AG04450 (cell line): ENCODE results near the gene UBN1. TPM values are rescaled to one million over a fixed set of nuclear protein-coding genes. Genes with fewer than 3 reads are reported as not detected.

Source experiments
- CTCF ChIA-PET: fragments of 300-600, 350-600 bp; formaldehyde crosslinking; extraction: SDS; loops from one replicate; lab custom pipeline; 2022; ENCODE audit warnings: antibody characterized with exemption, inconsistent platforms; lab: Charles Lee
- POLR2A ChIA-PET: fragments of 350-600 bp; formaldehyde crosslinking; extraction: SDS; loops from one replicate; lab custom pipeline; 2021; ENCODE audit warnings: antibody characterized with exemption, inconsistent platforms; lab: Yijun Ruan, JAX
- DNase-seq: peaks from one replicate; pipeline ENCODE4 v3.0.0-alpha.2; 2011; ENCODE audit warnings: low read depth, low spot score
- H3K27ac ChIP-seq: one replicate; pipeline ENCODE4 v1.5.1; 2012; ENCODE audit warnings: low read depth, low read length, control low read depth
- H3K27me3 ChIP-seq: one replicate; pipeline ENCODE4 v1.6.0; 2012; ENCODE audit warnings: low read length; ENCODE audit not compliant: control insufficient read depth, insufficient read depth
- H3K4me3 ChIP-seq: 2 replicates; pipeline ENCODE4 v1.5.1; 2011; ENCODE audit warnings: mild to moderate bottlenecking, low read depth, low read length, control low read depth
- H3K9me3 ChIP-seq: 2 replicates; pipeline ENCODE4 v1.5.1; 2012; ENCODE audit warnings: low read length; ENCODE audit not compliant: control insufficient read depth, insufficient read depth
- polyA plus RNA-seq: library from polyadenylated mRNA; depleted of rRNA; stranded (reverse); fragments of >200 nt; gene quantifications from 2 replicates; pipeline ENCODE4 v1.2.3, GENCODE V29; 2011
- TF ChIP-seq, protein P1 (sequence below): IDR thresholded peaks from 2 replicates; pipeline ENCODE4 v1.5.1; 2011; ENCODE audit warnings: low read depth, low read length, control low read depth, inconsistent platforms

The UBN1 gene
- polyA plus RNA-seq, 1 experiment: 11.2 TPM

- ChIA-PET CTCF (interaction anchor here (0.5 kb wide), 1 partner anchor 54 kb away, joined by 4 read pairs; no protein-coding TSS in a partner anchor), POLR2A (no interaction called here)
- no peak overlapping the region for H3K4me3 ChIP-seq
- no peak overlapping the region for H3K27ac ChIP-seq
- no peak for DNase-seq
- TF ChIP-seq, protein P1, sequence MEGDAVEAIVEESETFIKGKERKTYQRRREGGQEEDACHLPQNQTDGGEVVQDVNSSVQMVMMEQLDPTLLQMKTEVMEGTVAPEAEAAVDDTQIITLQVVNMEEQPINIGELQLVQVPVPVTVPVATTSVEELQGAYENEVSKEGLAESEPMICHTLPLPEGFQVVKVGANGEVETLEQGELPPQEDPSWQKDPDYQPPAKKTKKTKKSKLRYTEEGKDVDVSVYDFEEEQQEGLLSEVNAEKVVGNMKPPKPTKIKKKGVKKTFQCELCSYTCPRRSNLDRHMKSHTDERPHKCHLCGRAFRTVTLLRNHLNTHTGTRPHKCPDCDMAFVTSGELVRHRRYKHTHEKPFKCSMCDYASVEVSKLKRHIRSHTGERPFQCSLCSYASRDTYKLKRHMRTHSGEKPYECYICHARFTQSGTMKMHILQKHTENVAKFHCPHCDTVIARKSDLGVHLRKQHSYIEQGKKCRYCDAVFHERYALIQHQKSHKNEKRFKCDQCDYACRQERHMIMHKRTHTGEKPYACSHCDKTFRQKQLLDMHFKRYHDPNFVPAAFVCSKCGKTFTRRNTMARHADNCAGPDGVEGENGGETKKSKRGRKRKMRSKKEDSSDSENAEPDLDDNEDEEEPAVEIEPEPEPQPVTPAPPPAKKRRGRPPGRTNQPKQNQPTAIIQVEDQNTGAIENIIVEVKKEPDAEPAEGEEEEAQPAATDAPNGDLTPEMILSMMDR: no peak
- no peaks in the 10 kb centered on the region for H3K9me3 ChIP-seq
- H3K27me3 ChIP-seq: no peaks in the 10 kb centered on the region
Observed at GRCh38 chr16:4869147-4869805, 22.0 kb downstream of the UBN1 start.

GRCh38 chr16:4870138-4870671 lies 22.9 kb downstream of the UBN1 start:
- POLR2A ChIA-PET: no interaction called here
- CTCF ChIA-PET: no interaction called here
- H3K4me3 ChIP-seq: no peak overlapping the region
- TF ChIP-seq, protein P1: no peak
- H3K27me3 ChIP-seq: no peaks in the 10 kb centered on the region
- no peaks in the 10 kb centered on the region for H3K9me3 ChIP-seq
- H3K27ac ChIP-seq: no peak overlapping the region
- DNase-seq: no peak

DNA sequence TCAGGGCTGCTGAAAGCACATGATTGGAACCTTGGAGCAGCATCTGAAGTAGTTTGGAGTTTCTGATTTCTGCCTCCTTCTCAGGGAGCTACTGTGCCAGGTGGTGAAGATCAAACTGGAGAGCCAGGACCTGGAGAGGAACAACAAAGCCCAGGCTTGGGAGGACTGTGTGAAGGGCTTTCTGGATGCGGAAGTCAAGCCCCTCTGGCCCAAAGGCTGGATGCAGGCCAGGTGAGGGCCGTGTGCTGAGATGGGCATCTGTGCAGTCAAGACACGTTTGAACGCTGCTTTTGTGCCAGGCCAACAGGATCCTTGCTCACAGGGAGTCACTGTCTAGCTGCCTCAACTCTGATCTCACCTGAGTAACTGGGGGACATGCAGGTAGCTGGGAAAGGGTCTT lies 23.8 kb downstream of the UBN1 start:
- Histone ChIP-seq H3K27me3 (no peaks in the 10 kb centered on the region), H3K4me3 (no peak overlapping the region), H3K27ac (no peak overlapping the region), H3K9me3 (no peaks in the 10 kb centered on the region)
- TF ChIP-seq, protein P1: no peak
- ChIA-PET POLR2A (no interaction called here), CTCF (no interaction called here)
- no peak for DNase-seq

DNA sequence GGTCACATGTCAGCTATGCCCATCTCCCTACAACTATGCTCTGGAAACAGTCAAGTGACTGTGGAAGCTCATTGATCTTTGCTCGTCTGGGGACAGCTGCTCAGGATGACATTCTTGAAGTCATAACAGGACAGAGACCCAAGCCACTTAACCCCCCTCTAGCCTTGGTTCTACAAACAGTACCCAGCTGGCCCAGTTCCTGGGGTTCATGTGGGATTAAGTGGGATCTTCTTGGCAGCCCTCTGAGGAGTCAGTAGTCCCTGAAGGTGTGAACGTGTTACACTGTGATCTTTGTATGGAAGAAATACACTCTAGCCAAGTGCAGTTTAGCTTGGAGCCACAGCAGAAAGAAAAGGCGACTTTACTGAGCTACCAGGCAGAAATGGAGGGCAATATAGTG lies 25.8 kb downstream of the UBN1 start:
- DNase-seq: no peak
- CTCF ChIA-PET: interaction anchor here (1.1 kb wide), 1 partner anchor 83 kb away, joined by 3 read pairs; no protein-coding TSS in a partner anchor
- TF ChIP-seq, protein P1: no peak

GRCh38 chr16:4874666-4875065 lies 27.4 kb downstream of the UBN1 start:
- Histone ChIP-seq H3K27ac (no peak overlapping the region), H3K9me3 (no peaks in the 10 kb centered on the region), H3K27me3 (no peaks in the 10 kb centered on the region), H3K4me3 (no peak overlapping the region)
- no peak for DNase-seq
- CTCF ChIA-PET: no interaction called here
- TF ChIP-seq, protein P1: no peak
- POLR2A ChIA-PET: no interaction called here

More for the DNA sequence above, 25.8 kb downstream of the UBN1 start:
- Histone ChIP-seq H3K27ac (no peak overlapping the region), H3K9me3 (no peaks in the 10 kb centered on the region), H3K4me3 (no peak overlapping the region), H3K27me3 (no peaks in the 10 kb centered on the region)
- POLR2A ChIA-PET: no interaction called here
